Fibroblast of lung (primary cell): ENCODE results near the gene CFI. TPM values are rescaled to one million over a fixed set of nuclear protein-coding genes. Genes with fewer than 3 reads are reported as not detected.

Experiments used
- DNase-seq, 2 donors: peaks; one replicate each; pipeline versions ENCODE4 v3.0.0 to v3.0.0-alpha.2; 2010; ENCODE audit warnings: low read depth in 2 of 2
- H2AFZ ChIP-seq: 2 replicates; pipeline ENCODE4 v1.5.1; 2012; ENCODE audit warnings: low read length, control low read depth, inconsistent platforms
- H3K27ac ChIP-seq: 2 replicates; pipeline ENCODE4 v1.5.1; 2011; ENCODE audit warnings: low read length, control low read depth; ENCODE audit not compliant: insufficient read depth
- H3K27me3 ChIP-seq: 2 replicates; pipeline ENCODE4 v1.5.1; 2011; ENCODE audit warnings: mild to moderate bottlenecking, low read length; ENCODE audit not compliant: control insufficient read depth, insufficient read depth
- H3K36me3 ChIP-seq: 2 replicates; pipeline ENCODE4 v1.5.1; 2011; ENCODE audit warnings: low read length; ENCODE audit not compliant: control insufficient read depth, insufficient read depth
- H3K4me1 ChIP-seq: 2 replicates; pipeline ENCODE4 v1.5.1; 2011; ENCODE audit warnings: low read length; ENCODE audit not compliant: control insufficient read depth, insufficient read depth; ENCODE audit errors: extremely low read depth
- H3K4me2 ChIP-seq: 2 replicates; pipeline ENCODE4 v1.5.1; 2011; ENCODE audit warnings: low read length, control low read depth; ENCODE audit not compliant: insufficient read depth; ENCODE audit errors: extremely low read depth
- H3K4me3 ChIP-seq, 4 experiments: fragments of 200-600 bp in 1 of 4; sonication (generic) in 1 of 4; replicated peaks in 1 of 4; 2 replicates each; pipeline ENCODE4 v1.5.1; 2011 to 2016; ENCODE audit warnings: low read length in 4 of 4, low read depth in 3 of 4, mild to moderate bottlenecking in 3 of 4, control low read depth in 2 of 4, inconsistent platforms in 1 of 4, mixed read lengths in 1 of 4; ENCODE audit not compliant: insufficient read depth in 1 of 4; ENCODE audit errors: control extremely low read depth in 1 of 4
- H3K79me2 ChIP-seq: 2 replicates; pipeline ENCODE4 v1.5.1; 2012; ENCODE audit warnings: mild to moderate bottlenecking, low read length, inconsistent platforms; ENCODE audit not compliant: control insufficient read depth, insufficient read depth
- H3K9ac ChIP-seq: 2 replicates; pipeline ENCODE4 v1.5.1; 2011; ENCODE audit warnings: mild to moderate bottlenecking, low read length, control low read depth; ENCODE audit not compliant: insufficient read depth
- H3K9me3 ChIP-seq: 2 replicates; pipeline ENCODE4 v1.5.1; 2012; ENCODE audit warnings: low read depth, low read length; ENCODE audit not compliant: control insufficient read depth, insufficient read depth
- H4K20me1 ChIP-seq: 2 replicates; pipeline ENCODE4 v1.5.1; 2011; ENCODE audit warnings: low read length; ENCODE audit not compliant: control insufficient read depth, insufficient read depth; ENCODE audit errors: extremely low read depth
- CTCF ChIP-seq, 2 donors: IDR thresholded peaks in 1 of 2; conservative IDR thresholded peaks in 1 of 2; 1 replicate in 1 of 2; 2 replicates in 1 of 2; pipeline ENCODE4 v1.5.1; 2011 to 2012; ENCODE audit warnings: low read length in 2 of 2, control low read depth in 1 of 2, inconsistent platforms in 1 of 2, low read depth in 1 of 2, mild to moderate bottlenecking in 1 of 2
- EZH2 ChIP-seq: IDR thresholded peaks from 2 replicates; pipeline ENCODE4 v1.5.1; 2012; ENCODE audit warnings: low read length, control low read depth, mild to moderate bottlenecking; ENCODE audit errors: missing control alignments
- polyA minus RNA-seq: library from RNA; depleted of rRNA, polyadenylated mRNA; stranded (reverse); fragments of >200 nt; gene quantifications from 2 replicates; pipeline ENCODE4 v1.2.3, GENCODE V29; 2011; ENCODE audit warnings: low replicate concordance
- polyA plus RNA-seq, 2 donors: library from polyadenylated mRNA; depleted of rRNA in 1 of 2; stranded (reverse) in 1 of 2; unstranded in 1 of 2; fragments of >200 nt; gene quantifications; 2 replicates each; pipeline ENCODE4 v1.2.1, GENCODE V29; 2011 to 2012; ENCODE audit warnings: missing spikeins in 1 of 2
- total RNA-seq: library from RNA; depleted of rRNA; stranded (reverse); fragments of >200 nt; gene quantifications from 2 replicates; pipeline ENCODE4 v1.2.1, GENCODE V29; 2014

The CFI gene
- total RNA-seq (10.2 and 36.0 TPM in 2 replicates), polyA plus RNA-seq (5.9 and 18.2 TPM in 2 replicates), polyA minus RNA-seq (not detected in 2 replicates)
- polyA plus RNA-seq (2012): 3.3 and 10.3 TPM in 2 replicates

- Histone ChIP-seq H3K9me3 (no peaks in the 10 kb centered on the region), H3K9ac (no peak within 1 kb of the TSS), H3K36me3 (no peaks in the 10 kb centered on the region), H3K4me2 (no peak within 1 kb of the TSS), H3K27ac (no peak within 1 kb of the TSS), H3K4me3 (peak within 1 kb of the TSS in 1 of 4 experiments; percentile 1), H3K79me2 (no peaks in the 10 kb centered on the region), H2AFZ (no peak within 1 kb of the TSS), H3K27me3 (peaks cover 2% of the 10 kb centered on the region), H3K4me1 (no peaks in the 10 kb centered on the region), H4K20me1 (no peaks in the 10 kb centered on the region)
- no peak for TF ChIP-seq CTCF (conservative IDR thresholded peaks at IDR 0.05 in 1 of 2, IDR thresholded peaks at IDR 0.05 in 1 of 2; ENCODE audit: low read depth in 1 of 2, low read length in 2 of 2)
- no peak for TF ChIP-seq EZH2
- peak; percentile 65 to 90 for DNase-seq
These were observed at the start of gene CFI for GRCh38 chr4:109801895-109802319. Gene CFI, minus strand, starts transcription at chr4:109801999. Its CDS starts 28 bp downstream, at chr4:109801971.

DNA sequence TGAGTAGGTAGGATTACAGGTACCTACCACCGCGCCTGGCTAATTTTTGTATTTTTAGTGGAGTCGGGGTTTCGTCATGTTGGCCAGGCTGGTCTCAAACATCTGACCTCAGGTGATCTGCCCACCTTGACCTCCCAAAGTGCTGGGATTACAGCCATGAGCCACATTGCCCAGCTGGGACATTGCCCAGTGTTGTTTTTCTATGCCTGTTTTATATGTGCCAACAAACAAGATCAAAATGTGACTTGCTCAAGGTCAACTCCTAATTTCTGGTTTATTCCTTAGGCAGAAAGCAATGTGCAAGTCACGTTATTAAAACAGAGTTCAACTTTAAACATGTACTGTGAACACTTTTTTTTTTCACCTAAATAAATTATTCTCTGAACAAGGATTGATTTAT lies 48.8 kb upstream of the CFI start:
- DNase-seq: no peak
- no peaks in the 10 kb centered on the region for H3K4me1 ChIP-seq
- no peak overlapping the region for H3K27ac ChIP-seq
- no peak overlapping the region for H2AFZ ChIP-seq
- H3K9me3 ChIP-seq: no peaks in the 10 kb centered on the region
- H4K20me1 ChIP-seq: no peaks in the 10 kb centered on the region
- no peak for TF ChIP-seq EZH2
- H3K27me3 ChIP-seq: no peaks in the 10 kb centered on the region
- no peaks in the 10 kb centered on the region for H3K79me2 ChIP-seq
- H3K4me2 ChIP-seq: no peak overlapping the region
- no peak overlapping the region for H3K4me3 ChIP-seq
- no peak overlapping the region for H3K9ac ChIP-seq
- no peaks in the 10 kb centered on the region for H3K36me3 ChIP-seq

DNA sequence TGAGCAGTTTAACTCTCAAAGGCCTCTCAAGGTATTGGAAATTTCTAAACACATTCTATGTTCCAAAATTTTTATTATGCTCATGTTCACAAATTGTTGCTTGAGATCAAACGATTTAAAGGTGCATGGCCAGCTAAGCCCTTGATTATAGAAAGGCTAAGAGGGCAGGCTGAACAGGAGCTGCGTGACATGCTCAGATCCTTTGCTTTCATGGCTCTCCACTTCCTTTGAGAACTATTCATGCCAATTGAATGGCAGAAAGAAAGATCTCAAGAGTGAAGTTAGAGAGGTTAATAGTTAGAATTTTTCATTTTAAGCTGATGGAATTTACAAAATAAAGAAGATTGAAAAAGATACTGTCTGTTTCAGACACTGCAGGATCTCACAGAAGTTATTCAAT lies 46.7 kb upstream of the CFI start:
- H3K27me3 ChIP-seq: no peaks in the 10 kb centered on the region
- no peaks in the 10 kb centered on the region for H3K36me3 ChIP-seq
- no peak overlapping the region for H3K4me3 ChIP-seq
- no peaks in the 10 kb centered on the region for H4K20me1 ChIP-seq
- no peak for DNase-seq
- no peak overlapping the region for H3K4me2 ChIP-seq
- no peaks in the 10 kb centered on the region for H3K4me1 ChIP-seq
- no peak overlapping the region for H3K27ac ChIP-seq
- H3K9me3 ChIP-seq: no peaks in the 10 kb centered on the region
- H3K9ac ChIP-seq: no peak overlapping the region
- H2AFZ ChIP-seq: no peak overlapping the region
- H3K79me2 ChIP-seq: no peaks in the 10 kb centered on the region
- TF ChIP-seq CTCF (conservative IDR thresholded peaks at IDR 0.05 in 1 of 2, IDR thresholded peaks at IDR 0.05 in 1 of 2; ENCODE audit: low read depth in 1 of 2, low read length in 2 of 2): no peak
- TF ChIP-seq EZH2: no peak
